ENCODE data around the gene KCNC4.

The KCNC4 gene

GRCh38 chr1:110165761-110166231 lies 44.3 kb upstream of the KCNC4 start:
- DNase-seq (ENCODE audit: low read depth), result no peak
- TF ChIP-seq CTCF (IDR thresholded peaks at IDR 0.05; ENCODE audit: insufficient read depth, low read depth, low read length, missing control alignments), result no peak
- H3K4me3 ChIP-seq (ENCODE audit: low read depth, low read length), result no peak overlapping the region

GRCh38 chr1:110166861-110167260 lies 43.3 kb upstream of the KCNC4 start:
- TF ChIP-seq CTCF (IDR thresholded peaks at IDR 0.05; ENCODE audit: insufficient read depth, low read depth, low read length, missing control alignments), result no peak
- H3K4me3 ChIP-seq (ENCODE audit: low read depth, low read length), result no peak overlapping the region
- no peak for DNase-seq (ENCODE audit: low read depth)

GRCh38 chr1:110170766-110171733 lies 39.1 kb upstream of the KCNC4 start:
- H3K4me3 ChIP-seq (ENCODE audit: low read depth, low read length), result no peak overlapping the region
- TF ChIP-seq CTCF (IDR thresholded peaks at IDR 0.05; ENCODE audit: insufficient read depth, low read depth, low read length, missing control alignments), result no peak
- DNase-seq (ENCODE audit: low read depth), result no peak

GRCh38 chr1:110172001-110172400 lies 38.1 kb upstream of the KCNC4 start:
- no peak for DNase-seq (ENCODE audit: low read depth)
- no peak overlapping the region for H3K4me3 ChIP-seq (ENCODE audit: low read depth, low read length)
- TF ChIP-seq CTCF (IDR thresholded peaks at IDR 0.05; ENCODE audit: insufficient read depth, low read depth, low read length, missing control alignments), result no peak

GRCh38 chr1:110173466-110174105 lies 36.5 kb upstream of the KCNC4 start:
- no peak for TF ChIP-seq CTCF (IDR thresholded peaks at IDR 0.05; ENCODE audit: insufficient read depth, low read depth, low read length, missing control alignments)
- DNase-seq (ENCODE audit: low read depth), result no peak
- H3K4me3 ChIP-seq (ENCODE audit: low read depth, low read length), result no peak overlapping the region

GRCh38 chr1:110174961-110175360 lies 35.2 kb upstream of the KCNC4 start:
- TF ChIP-seq CTCF (IDR thresholded peaks at IDR 0.05; ENCODE audit: insufficient read depth, low read depth, low read length, missing control alignments), result no peak

More at GRCh38 chr1:110174961-110175360, 35.2 kb upstream of the KCNC4 start:
- H3K4me3 ChIP-seq (ENCODE audit: low read depth, low read length), result no peak overlapping the region
- DNase-seq (ENCODE audit: low read depth), result no peak
